Neural progenitor cell (in vitro differentiated cells): Measurements from ENCODE around the gene OLFM1.

Source experiments
- EZH2 ChIP-seq: fragments of 200-600 bp; sonication (generic); IDR thresholded peaks from 2 replicates; pipeline ENCODE4 v1.6.1; 2017; ENCODE audit warnings: antibody characterized with exemption, mild to moderate bottlenecking, moderate library complexity
- TF ChIP-seq, protein P1 (sequence below): fragments of 200-600 bp; sonication (generic); IDR thresholded peaks from 2 replicates; pipeline ENCODE4 v1.5.1; 2017; ENCODE audit warnings: antibody characterized with exemption, mild to moderate bottlenecking

DNA sequence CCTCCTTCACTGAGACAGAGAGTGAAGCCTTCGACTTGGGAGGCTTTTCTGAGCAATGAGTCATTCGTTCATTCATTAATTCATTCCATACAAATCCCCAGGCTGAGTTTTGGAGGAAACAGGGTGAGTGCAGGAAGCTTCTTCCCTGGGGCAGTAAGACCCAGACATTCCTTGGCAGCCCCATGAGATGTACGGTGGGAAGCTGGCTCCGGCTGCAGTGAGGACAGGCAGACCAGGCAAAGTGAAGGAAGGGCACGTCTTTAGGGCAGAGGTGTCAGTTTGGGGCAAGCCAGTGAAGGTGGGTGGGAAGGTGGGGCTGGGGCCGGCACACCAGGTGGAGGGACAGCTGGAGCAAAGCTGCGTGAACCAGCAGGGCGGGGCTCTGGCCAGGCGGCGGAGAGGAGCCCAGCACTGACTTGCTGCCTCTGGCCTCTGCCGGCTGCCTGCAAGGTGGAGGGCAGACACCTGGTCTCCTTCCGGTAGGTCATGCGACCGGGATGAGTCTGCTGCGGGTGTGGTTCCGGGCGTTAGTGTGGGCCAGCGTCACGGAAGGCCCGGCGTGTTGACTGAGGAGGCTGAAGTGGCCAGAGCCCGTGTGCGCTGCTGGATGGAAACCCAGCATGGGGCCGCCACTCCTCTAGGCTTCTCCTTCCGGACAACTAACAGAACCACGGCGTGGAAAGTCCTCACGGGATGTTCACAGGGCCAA is 16.6 kb downstream of the OLFM1 start:
- TF ChIP-seq, protein P1, sequence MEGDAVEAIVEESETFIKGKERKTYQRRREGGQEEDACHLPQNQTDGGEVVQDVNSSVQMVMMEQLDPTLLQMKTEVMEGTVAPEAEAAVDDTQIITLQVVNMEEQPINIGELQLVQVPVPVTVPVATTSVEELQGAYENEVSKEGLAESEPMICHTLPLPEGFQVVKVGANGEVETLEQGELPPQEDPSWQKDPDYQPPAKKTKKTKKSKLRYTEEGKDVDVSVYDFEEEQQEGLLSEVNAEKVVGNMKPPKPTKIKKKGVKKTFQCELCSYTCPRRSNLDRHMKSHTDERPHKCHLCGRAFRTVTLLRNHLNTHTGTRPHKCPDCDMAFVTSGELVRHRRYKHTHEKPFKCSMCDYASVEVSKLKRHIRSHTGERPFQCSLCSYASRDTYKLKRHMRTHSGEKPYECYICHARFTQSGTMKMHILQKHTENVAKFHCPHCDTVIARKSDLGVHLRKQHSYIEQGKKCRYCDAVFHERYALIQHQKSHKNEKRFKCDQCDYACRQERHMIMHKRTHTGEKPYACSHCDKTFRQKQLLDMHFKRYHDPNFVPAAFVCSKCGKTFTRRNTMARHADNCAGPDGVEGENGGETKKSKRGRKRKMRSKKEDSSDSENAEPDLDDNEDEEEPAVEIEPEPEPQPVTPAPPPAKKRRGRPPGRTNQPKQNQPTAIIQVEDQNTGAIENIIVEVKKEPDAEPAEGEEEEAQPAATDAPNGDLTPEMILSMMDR: no peak
- TF ChIP-seq EZH2: no peak
